B cell (primary cell): Measurements from ENCODE around the gene ACTL6B. TPM values are rescaled to one million over a fixed set of nuclear protein-coding genes. Genes with fewer than 3 reads are reported as not detected.

ENCODE experiments used
- ATAC-seq: fragments of 200-7000 bp; cut with Tn5 transposase; one replicate; pipeline ENCODE4 v1.10.0; 2021; ENCODE audit warnings: low read depth, mild to moderate bottlenecking, moderate number of reproducible peaks, moderate library complexity
- CTCF ChIA-PET: fragments of 350-600 bp; sonication (Branson Sonifier 250); formaldehyde crosslinking; loops from one replicate; lab custom pipeline; 2021; ENCODE audit warnings: antibody characterized with exemption, inconsistent platforms; lab: Charles Lee
- POLR2A ChIA-PET: fragments of 350-600 bp; sonication (Branson Sonifier 250); formaldehyde crosslinking; loops from one replicate; lab custom pipeline; 2021; ENCODE audit warnings: antibody characterized with exemption; lab: Charles Lee
- DNase-seq: peaks from one replicate; pipeline ENCODE4 v3.0.0; 2013
- H2AFZ ChIP-seq: 2 replicates; pipeline ENCODE4 v1.6.1; 2012; ENCODE audit warnings: mild to moderate bottlenecking, low read depth, low read length; ENCODE audit not compliant: insufficient read depth, poor library complexity, severe bottlenecking
- H3K27ac ChIP-seq, 2 donors: 1 replicate in 1 of 2; 2 replicates in 1 of 2; pipeline ENCODE4 v1.5.1; 2012 to 2013; ENCODE audit warnings: low read length in 2 of 2, mild to moderate bottlenecking in 2 of 2, moderate library complexity in 1 of 2
- H3K27me3 ChIP-seq, 4 experiments: fragments of 200-600 bp in 1 of 4; sonication (generic) in 1 of 4; replicated peaks in 1 of 4; 1 replicate in 2 of 4; 2 replicates in 2 of 4; pipeline versions ENCODE4 v1.6.1 to v1.7.0; 2013 to 2016; ENCODE audit warnings: low read length in 3 of 4, mild to moderate bottlenecking in 2 of 4, mixed read lengths in 1 of 4, moderate library complexity in 1 of 4; ENCODE audit not compliant: insufficient read depth in 4 of 4, control insufficient read depth in 3 of 4; ENCODE audit errors: control extremely low read depth in 1 of 4
- H3K36me3 ChIP-seq, 2 experiments: replicated peaks in 1 of 2; 1 replicate in 1 of 2; 2 replicates in 1 of 2; pipeline versions ENCODE4 v1.6.1 to v1.7.1; 2013; ENCODE audit warnings: low read length in 1 of 2; ENCODE audit not compliant: insufficient read depth in 2 of 2, control insufficient read depth in 1 of 2; ENCODE audit errors: control extremely low read depth in 1 of 2, extremely low read depth in 1 of 2
- H3K4me1 ChIP-seq, 2 donors: fragments of 200-600 bp in 1 of 2; sonication (generic) in 1 of 2; 1 replicate in 1 of 2; 2 replicates in 1 of 2; pipeline versions ENCODE4 v1.5.1 to v1.6.1; 2013 to 2017; ENCODE audit warnings: low read length in 2 of 2; ENCODE audit not compliant: control insufficient read depth in 2 of 2, insufficient read depth in 2 of 2
- H3K4me2 ChIP-seq: replicated peaks from 2 replicates; pipeline ENCODE3; 2012; ENCODE audit warnings: mild to moderate bottlenecking, low read depth, low read length; ENCODE audit not compliant: poor library complexity, severe bottlenecking
- H3K4me3 ChIP-seq, 5 experiments: fragments of 200-600 bp in 1 of 5; sonication (generic) in 1 of 5; 1 replicate in 3 of 5; 2 replicates in 2 of 5; pipeline versions ENCODE4 v1.5.1 to v1.7.0; 2011 to 2016; ENCODE audit warnings: low read length in 4 of 5, mild to moderate bottlenecking in 4 of 5, low read depth in 2 of 5, control low read depth in 1 of 5, moderate library complexity in 1 of 5; ENCODE audit not compliant: insufficient read depth in 1 of 5; ENCODE audit errors: control extremely low read depth in 1 of 5, extremely low read depth in 1 of 5
- H3K79me2 ChIP-seq: fragments of 200-600 bp; sonication (generic); one replicate; pipeline ENCODE4 v1.6.0; 2016; ENCODE audit warnings: low read length; ENCODE audit not compliant: control insufficient read depth, insufficient read depth
- H3K9ac ChIP-seq: fragments of 200-600 bp; sonication (generic); 2 replicates; pipeline ENCODE4 v1.6.1; 2017; ENCODE audit warnings: mild to moderate bottlenecking, low read length, moderate library complexity
- H3K9me3 ChIP-seq, 3 donors: one replicate each; pipeline versions ENCODE4 v1.6.1 to v1.7.1; 2013; ENCODE audit warnings: low read length in 2 of 3; ENCODE audit not compliant: control insufficient read depth in 2 of 3, insufficient read depth in 1 of 3; ENCODE audit errors: control extremely low read depth in 1 of 3
- H4K20me1 ChIP-seq: 2 replicates; pipeline ENCODE4 v1.6.0; 2012; ENCODE audit warnings: mild to moderate bottlenecking, low read length; ENCODE audit not compliant: insufficient read depth, control insufficient read depth, poor library complexity, severe bottlenecking
- H3K27ac Mint-ChIP-seq: one replicate; pipeline ENCODE4 v1.8.0; 2021; ENCODE audit warnings: mixed read lengths
- H3K27me3 Mint-ChIP-seq: one replicate; pipeline ENCODE4 v1.8.0; 2021; ENCODE audit warnings: mixed read lengths
- H3K4me1 Mint-ChIP-seq: one replicate; pipeline ENCODE4 v1.8.0; 2021; ENCODE audit warnings: mixed read lengths
- H3K4me3 Mint-ChIP-seq: one replicate; pipeline ENCODE4 v1.8.0; 2021; ENCODE audit warnings: mixed read lengths
- H3K9me3 Mint-ChIP-seq: one replicate; pipeline ENCODE4 v1.8.0; 2022; ENCODE audit warnings: mixed read lengths; ENCODE audit not compliant: insufficient read depth
- CTCF ChIP-seq: fragments of 200-600 bp; IDR thresholded peaks from one replicate; pipeline ENCODE4 v1.8.0; 2022; ENCODE audit warnings: antibody characterized with exemption, mild to moderate bottlenecking
- EZH2 ChIP-seq: IDR thresholded peaks from 2 replicates; pipeline ENCODE4 v1.6.1; 2012; ENCODE audit warnings: borderline replicate concordance, low read depth, mild to moderate bottlenecking, moderate library complexity, low read length; ENCODE audit not compliant: insufficient read depth, poor library complexity, severe bottlenecking
- WGBS: methylation state at CpG from one replicate; pipeline ENCODE4 v1.1.5; 2013; ENCODE audit warnings: missing lambda C conversion rate; ENCODE audit not compliant: insufficient coverage; 5-methylcytosine and 5-hydroxymethylcytosine counted together
- intact Hi-C: fragments of 100-400 bp; cut with micrococcal nuclease; formaldehyde crosslinking; loops from one replicate; pipeline ENCODE4 v1.10.0; 2022
- polyA plus RNA-seq: library from polyadenylated mRNA; depleted of rRNA; stranded (reverse); fragments of >200 nt; gene quantifications from 2 replicates; pipeline ENCODE4 v1.2.3, GENCODE V29; 2012
- total RNA-seq, 2 donors: library from RNA; stranded (reverse); fragments of 120-200 nt in 1 of 2; gene quantifications; 1 replicate in 1 of 2; 2 replicates in 1 of 2; pipeline versions ENCODE4 v1.2.3 to v1.2.4, GENCODE V29; 2013 to 2022

Gene ACTL6B
- total and polyA plus RNA-seq, 2 donors (not counting 1 experiment from before 2014, with no cell fraction given) = not detected

GRCh38 chr7:100612730-100613390 lies 43.4 kb downstream of the ACTL6B start:
- Histone ChIP-seq H3K79me2 (no peaks in the 10 kb centered on the region), H2AFZ (peak overlapping the region; percentile 90), H3K27ac (peak overlapping the region in 1 of 2 donors; percentile 82), H3K9me3 (no peaks in the 10 kb centered on the region), H3K4me3 (peak overlapping the region in 4 of 5 experiments; percentile 53 to 93 (median 77)), H3K4me1 (peaks cover 13 to 19% of the 10 kb centered on the region in 2 donors), H3K27me3 (no peaks in the 10 kb centered on the region), H3K4me2 (peak overlapping the region; percentile 96), H3K36me3 (peaks cover 0 to 3% of the 10 kb centered on the region in 2 experiments), H3K9ac (peak overlapping the region; percentile 78), H4K20me1 (no peaks in the 10 kb centered on the region)
- CTCF ChIA-PET = interaction anchor here (0.6 to 3.2 kb wide), 17 partner anchors 9 to 512 kb away, joined by 3 to 26 read pairs (median 5); partner anchors contain the start of genes AP4M1, FBXO24, GIGYF1 and MCM7
- peaks cover 18% of the 10 kb centered on the region for H3K4me1 Mint-ChIP-seq
- H3K9me3 Mint-ChIP-seq = no peaks in the 10 kb centered on the region
- peak overlapping the region; percentile 93 for H3K4me3 Mint-ChIP-seq
- no peak overlapping the region for H3K27ac Mint-ChIP-seq
- WGBS = 4% methylated on average over 22 of the region's 29 CpGs
- TF ChIP-seq CTCF (no peak), EZH2 (no peak)
- ATAC-seq (no peak), DNase-seq (peak; percentile 56)
- H3K27me3 Mint-ChIP-seq = no peaks in the 10 kb centered on the region
- intact Hi-C loops = loop anchor here (1.0 to 10.0 kb wide), 11 partner anchors 9 to 632 kb away; partner anchors contain the start of genes AGFG2, COPS6, FBXO24 and FIS1
- POLR2A ChIA-PET = interaction anchor here (0.6 to 2.6 kb wide), 11 partner anchors 8 to 184 kb away, joined by 3 to 26 read pairs (median 9); partner anchors contain the start of genes FBXO24, GNB2, LRCH4 and MEPCE
